ENCODE results near the gene SLC9A7.
"Not testable (repeated sequence)": the region's sequence is repeated elsewhere in the genome, so short reads cannot be mapped to it uniquely, and the experiment has no call there.

The SLC9A7 gene

DNA sequence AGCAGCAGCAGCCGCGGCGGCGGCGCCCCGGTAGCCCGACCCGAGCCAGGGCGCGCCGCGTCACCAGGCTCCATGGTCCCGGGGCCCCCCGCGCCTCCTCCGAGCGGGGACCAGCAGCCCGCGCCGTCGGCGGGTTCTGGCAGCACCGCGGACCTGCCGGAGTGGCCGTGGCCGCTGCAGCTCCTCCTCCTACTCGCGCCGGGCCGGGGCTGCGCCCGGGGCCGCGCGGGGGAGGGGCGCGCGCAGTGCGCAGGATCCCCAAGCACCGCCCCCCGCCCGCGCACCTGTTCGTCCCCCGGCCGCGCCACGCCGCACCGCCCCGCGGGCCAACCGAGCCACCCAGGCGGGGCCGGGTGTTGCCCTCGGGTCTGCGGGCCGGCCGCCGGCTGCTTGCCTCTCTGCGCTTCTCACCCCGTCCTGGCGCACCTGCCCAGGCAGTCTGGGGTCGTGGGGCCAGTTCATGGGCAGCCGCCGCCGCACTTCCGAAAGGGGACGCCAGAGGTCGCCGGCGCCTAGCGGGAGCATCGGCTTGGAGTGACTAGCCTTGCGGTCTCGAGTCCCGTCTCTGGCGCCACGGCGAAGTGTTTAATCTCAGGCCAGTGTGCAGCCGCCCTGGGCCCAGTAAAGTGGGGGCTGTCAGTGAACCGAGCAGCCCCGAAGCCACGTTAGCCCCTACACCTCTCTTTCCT is at the start of gene SLC9A7:
Gene SLC9A7, minus strand, starts transcription at position 163 of the 689 bp plus-strand sequence. Its CDS starts 89 bp downstream, at position 74.
- DNase-seq (ENCODE audit: low read depth) = peak; percentile 80

DNA sequence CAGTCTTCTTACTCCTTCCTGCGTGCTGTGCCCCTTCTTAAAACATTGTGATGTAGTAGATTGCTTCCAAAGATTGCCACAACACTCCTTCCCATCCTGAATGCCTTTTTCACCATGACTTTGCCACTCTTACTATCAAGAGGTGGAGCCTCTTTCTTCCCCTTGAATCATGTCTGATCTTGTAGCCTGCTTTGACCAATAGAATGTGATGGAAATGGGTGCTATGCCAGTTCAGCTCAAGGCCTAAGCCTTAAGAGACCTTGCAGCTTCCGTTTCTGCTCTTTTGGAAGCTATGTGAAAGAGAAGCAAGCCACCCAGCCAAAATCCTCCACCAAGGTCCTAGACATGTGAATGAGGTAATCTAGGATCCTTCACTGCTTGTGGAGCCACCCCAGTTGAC is 46.4 kb upstream of the SLC9A7 start:
- DNase-seq (ENCODE audit: low read depth) = no peak

DNA sequence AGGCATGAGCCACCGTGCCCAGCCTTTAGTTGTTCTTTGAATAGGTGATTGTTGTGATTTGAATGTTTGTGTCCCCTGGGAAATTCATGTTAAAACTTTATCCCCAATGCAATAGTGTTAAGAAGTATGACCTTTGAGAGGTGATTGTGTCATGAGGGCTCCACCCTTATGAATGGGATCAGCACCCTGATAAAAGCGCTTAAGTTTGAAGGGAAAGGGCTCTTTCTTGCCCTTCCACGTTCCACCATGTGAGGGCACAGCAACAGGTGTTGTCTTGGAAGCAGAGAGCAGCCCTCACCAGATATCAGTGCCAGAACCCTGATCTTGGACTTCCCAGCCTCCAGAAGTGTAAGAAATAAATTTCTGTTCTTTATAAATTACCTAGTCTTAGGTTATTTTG is 44.2 kb upstream of the SLC9A7 start:
- DNase-seq (ENCODE audit: low read depth) = peak; percentile 36

DNA sequence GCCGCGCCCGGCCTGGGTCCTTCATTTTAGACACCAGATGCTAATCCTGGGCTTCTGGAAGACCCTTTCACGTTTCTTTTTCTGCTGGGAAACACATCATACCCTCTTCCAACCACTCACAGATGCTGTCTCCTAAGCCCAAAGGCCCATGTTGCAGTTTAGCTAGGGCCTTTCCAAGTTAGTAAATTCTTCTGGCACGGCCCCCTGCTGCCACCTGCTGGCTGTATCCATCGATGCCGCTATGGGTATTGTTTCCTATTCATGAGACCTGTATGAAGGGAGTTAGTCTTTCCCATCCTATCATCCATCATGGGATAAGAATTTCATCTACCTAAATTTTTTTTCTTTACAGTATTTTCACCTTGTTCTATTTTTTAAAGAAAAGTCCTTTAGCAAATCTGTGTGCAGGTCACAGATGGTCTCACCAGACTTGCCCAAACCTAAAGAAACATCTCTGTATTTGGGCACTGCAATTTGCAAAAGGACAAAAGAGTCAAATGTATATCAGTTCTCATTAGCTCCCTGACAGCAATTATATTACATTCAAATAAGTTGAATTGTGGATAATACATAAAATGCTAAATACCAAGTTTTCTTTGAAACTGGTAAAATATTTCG is 37.8 kb upstream of the SLC9A7 start:
- DNase-seq (ENCODE audit: low read depth) = peak; percentile 75

DNA sequence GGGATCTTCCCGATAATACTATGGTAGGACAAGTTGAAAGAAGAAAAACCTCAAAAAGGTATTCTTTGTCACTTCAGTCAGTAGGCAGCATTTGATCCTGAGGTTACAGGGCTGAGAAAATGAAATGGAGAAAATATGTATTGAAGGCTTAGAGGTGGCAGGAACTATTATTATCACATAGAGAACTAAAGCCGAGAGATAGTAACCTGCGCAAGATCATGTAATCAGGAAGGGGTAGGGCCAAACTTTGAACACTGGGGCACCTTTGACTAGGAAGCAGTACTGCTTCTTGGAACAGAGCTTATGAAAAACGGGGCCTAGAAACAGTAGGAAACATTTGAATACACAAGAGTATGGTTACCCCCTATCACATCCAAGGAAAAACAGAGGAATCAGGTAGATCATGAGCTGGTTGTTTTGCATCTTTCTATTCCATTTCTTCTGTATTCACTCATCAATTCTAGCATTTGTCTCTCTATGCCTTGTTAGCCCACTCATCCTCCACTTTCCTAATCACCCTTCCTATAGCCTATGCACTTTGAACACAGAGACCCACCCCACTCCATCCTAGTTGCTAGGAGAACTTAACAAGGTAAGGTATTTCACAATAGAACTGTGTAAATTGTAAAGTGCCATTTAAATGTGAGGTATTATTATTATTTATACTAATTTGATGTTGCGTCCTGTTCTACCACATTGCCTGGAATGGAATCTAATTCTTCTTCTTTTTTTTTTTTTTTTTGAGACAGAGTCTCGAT is 34.6 kb upstream of the SLC9A7 start:
- DNase-seq (ENCODE audit: low read depth) = no peak

DNA sequence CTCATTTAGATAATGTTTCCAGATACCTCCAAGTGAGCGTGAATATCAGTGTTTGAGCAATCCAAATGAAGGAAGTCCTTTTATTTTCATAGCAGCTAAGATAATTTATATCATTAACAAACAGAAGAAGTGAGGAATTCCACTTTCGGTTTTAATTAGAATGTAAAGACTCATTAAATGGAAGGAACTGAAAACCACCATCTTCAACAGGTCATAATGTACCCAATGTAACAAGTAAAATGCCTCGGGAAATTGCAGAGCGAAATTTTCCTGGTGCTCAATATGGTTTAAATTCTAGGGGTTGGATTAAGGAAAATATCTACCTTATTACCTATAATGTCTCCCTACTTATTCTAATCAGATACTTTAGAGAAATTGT is 33.9 kb upstream of the SLC9A7 start:
- DNase-seq (ENCODE audit: low read depth) = no peak

DNA sequence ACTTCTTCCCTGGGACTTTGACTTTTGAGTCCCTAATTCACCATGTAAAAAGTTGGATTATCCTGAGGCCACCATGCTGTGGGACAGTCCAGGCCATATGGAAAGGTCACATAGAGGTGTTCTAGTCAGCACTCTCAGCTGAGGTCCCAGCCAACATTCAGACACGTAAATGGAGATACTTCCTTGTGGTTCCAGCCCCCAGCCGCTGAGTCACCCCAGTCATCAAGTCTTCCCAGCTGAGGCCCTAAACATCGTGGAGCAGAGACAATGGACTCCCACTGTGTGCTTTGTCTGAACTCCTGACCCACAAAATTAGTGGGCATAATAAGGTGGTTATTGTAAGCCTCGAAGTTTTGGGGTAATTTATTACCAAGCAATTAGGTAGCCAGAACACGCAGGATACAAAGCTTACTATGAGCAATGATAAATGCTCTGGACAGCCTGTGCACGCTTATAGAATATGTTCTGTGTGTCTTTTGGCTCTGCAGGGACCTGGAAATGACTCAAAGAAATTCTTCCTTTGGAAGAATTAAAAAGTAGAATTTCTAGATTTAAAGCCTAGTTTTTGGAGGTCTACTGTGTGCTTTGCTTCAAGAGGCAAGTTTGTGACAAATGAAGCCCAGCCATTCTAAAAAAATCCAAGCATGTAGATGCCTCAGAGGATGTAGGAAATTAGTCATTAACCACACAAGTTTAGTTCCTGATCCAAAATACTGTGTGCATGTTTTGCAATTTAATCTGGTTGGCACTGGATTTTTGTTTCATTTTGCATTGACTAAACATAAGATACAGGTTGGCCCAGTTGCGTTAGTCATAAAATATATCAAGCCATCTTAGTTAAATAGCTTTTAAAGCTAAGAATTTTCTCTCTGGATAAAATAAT is 33.2 kb upstream of the SLC9A7 start:
- peak; percentile 94 for DNase-seq (ENCODE audit: low read depth)

DNA sequence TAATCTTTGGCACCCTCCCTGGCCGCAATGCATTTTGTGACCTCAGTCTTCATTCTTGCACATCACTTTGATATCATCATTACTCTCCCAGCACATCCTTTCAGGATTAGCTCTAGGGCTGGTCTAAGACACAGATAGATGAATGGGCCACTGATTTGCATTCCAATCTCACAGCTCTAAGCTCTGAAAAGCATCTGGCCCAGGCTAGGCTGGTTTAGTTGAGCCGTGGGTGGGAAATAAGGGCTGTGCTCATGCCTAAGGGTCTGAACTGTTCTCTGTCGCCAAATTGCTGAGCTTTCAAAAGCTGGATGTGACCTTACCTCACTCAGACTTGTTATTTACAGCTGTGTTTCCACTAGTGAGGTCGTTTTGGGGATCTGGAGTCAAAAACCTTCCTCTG is 30.0 kb upstream of the SLC9A7 start:
- peak; percentile 47 for DNase-seq (ENCODE audit: low read depth)

DNA sequence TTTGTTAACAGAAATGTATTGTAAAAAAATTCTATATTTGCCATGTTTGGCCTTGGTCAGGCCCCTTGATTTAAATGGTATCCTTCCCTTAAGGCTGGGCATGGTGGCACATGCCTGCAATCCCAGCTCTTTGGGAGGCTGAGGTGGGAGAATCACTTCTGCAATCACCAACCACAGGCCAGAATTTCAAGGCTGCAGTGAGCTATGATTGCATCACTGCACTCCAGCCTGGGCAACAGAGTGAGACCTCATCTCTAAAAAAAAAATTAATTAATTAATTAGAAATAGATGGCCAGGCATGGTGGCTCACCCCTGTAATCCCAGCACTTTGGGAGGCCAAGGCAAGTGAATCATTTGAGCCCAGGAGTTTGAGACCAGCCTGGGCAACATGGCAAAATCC is 25.5 kb upstream of the SLC9A7 start:
- not testable (repeated sequence) for DNase-seq (ENCODE audit: low read depth)

DNA sequence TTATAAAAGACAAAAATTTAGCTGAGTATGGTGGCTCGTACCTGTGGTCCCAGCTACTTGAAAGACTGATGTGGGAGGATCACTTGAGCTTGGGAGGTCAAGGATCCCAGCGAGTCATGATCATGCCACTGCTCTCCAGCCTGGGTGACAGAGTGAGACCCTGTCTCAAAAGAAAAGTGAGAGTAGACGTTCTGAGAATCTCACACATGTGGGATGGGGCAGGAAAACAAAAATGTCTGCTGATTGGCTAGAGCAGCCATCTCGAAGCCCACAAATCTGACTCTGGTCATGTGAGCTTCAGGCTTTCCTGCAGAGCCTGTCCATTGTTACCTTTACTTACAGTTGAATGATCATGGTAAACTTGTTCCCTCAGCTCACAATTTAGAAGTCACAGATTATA is 23.1 kb upstream of the SLC9A7 start:
- no peak for DNase-seq (ENCODE audit: low read depth)

DNA sequence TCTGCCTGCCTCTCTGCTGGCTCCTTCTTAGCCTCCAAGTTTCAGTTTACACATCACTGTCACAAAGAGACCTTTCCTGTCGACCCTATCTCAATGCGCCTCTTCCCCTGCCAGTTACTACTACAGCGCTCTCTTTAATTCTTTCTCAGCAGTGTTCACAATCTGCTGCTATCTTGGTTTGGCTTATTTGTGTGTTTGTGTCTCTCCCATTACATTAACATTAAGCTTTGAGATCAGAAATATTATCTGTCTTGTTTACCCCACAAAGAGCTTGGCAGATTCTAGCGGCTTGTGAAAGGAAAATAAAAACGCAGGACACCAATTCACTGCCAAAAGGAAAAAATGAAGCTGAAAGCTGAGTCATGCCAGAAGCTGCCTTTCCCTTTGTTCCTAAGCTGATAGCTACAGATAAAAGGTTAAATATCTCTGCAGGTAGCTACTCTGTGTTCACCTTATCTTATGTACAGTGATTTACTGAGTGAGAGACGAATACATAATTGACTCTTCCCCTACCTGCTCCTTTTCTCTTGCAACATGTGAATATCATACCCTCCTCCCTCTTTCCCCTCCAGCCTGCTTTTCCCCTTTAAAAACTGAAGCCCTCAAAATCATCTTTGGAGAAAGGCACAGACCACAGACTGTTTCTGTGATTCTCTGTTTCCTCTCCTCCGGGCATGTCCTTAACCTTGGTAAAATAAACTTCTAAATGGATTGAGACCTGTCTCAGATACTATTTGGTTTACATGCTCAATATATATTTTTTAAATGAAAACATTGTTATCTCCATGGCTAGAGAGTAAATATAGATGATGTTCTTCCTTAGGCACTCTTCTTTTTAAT is 19.3 kb upstream of the SLC9A7 start:
- DNase-seq (ENCODE audit: low read depth) = peak; percentile 30

DNA sequence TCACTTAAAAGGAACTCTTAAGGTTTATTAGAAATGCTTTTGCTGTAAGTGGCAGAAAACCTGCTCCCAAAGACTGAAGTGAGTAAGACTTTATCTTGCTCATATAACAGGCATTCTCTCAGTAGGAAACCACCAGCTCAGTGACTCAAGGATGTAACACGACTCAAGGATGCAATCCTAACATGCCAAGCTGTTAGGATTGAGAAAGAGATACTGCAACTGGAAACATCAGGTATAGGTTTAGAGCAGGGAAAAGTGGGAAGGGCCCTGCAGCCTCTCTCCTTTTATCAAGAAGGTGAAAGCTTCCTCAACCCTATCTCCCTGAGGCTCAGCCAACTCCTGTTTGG is 11.9 kb upstream of the SLC9A7 start:
- peak; percentile 93 for DNase-seq (ENCODE audit: low read depth)

DNA sequence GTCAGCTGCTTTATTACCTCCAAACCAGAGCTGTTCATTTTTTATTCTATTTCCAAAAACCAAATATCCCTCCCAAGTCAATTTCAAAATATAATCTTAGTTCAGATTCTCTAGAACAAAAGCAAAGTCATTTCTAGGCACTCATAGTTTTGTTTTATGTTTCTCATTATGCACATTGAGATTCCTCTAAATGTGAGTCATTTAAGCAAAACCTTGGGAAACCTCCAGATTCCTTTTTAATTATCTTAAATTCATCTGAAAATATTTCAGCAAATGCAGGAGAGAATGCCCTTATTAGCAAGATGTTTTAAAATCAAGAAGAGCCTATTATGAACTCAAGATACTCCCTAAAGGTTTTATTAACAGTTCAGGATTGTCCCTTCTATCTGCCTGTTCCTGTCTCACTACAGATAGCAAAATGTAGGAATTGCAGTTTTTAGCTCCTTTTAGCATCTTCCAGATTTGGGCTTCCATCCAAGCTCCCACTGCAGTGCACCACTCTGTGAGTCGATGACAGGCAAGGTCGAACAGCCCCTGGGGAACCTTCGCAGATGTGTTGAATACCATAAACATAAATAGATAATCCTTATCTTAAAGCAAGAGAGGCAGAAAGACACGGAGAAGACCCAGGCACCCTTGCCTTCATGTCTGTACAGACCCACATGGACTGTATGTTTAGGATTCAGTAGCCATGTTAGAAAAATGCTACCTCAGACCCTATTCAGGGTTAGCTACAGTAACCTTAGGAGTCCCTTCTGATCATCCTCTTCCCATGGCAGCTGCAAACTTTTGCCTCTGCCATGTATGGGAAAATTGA is 11.3 kb upstream of the SLC9A7 start:
- DNase-seq (ENCODE audit: low read depth) = peak; percentile 77

DNA sequence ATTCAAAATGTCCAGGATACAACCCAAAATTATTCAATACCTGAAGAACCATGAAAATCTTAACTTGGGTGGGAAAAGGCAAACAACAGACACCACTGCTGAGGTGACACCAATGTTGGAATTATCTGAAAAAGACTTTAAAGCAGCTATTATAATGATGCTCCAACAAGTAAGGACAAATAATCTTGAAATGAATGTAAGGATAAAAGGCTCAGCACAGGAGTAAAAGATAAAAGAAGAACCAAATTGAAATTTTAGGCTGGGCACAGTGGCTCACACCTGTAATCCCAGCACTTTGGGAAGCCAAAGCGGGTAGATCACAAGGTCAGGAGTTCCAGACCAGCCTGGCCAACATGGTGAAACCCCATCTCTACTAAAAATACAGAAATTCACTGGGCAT is 4.0 kb upstream of the SLC9A7 start:
- DNase-seq (ENCODE audit: low read depth) = no peak

DNA sequence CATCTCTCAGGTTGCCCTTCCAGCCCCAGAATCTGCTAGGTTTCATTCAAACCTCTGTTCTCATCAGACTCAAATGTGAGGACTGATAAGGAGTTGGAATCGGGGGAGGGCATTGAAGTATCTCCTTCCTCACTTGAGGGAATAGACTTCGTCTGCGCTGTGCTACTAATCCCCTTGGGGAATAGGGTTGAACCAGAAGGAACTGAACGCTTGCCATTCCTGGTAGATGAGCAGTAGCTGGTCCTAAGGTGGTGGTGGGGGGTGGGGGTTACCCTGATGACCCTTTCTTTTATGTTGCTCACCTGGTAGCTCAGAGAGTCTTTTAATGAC is 692 bp upstream of the SLC9A7 start:
- peak; percentile 62 for DNase-seq (ENCODE audit: low read depth)

DNA sequence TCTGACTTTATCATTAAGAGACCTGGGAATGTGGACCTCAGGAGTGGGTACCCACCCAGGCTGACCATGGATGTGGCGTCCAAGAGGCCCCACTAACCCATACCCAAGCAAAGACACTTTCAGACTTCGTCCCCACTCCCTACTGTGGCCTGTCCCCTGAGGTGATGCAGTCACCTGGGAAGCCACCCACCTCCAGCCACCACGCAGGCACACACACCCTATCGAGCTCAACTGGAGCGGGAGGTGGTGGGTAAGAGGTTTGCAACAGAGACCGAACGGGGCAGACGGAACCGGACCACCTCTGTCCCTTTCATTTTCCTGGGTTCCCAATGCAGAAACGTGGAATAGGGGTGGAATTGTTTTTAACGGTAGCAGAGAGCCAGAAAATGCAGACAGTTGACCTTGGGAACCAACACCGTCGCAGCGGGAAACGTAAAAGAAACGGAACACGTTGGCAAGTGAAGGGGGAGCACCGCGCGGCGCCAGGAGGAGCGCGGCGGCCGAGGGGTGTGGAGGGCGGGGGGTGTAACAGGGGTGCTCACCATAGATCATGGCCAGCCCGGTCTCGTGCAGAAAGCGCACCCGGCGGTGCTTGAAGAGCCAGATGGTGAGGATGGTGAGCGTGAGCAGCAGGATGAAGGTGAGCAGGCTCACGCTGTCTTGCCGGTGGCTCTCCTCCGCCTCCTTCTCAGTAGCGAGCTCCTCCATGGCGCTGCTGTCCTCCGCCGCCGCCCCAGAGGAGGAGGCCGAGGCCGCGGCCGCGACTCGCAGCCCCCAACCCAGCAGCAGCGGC is 559 bp downstream of the SLC9A7 start:
- DNase-seq (ENCODE audit: low read depth) = peak; percentile 37

DNA sequence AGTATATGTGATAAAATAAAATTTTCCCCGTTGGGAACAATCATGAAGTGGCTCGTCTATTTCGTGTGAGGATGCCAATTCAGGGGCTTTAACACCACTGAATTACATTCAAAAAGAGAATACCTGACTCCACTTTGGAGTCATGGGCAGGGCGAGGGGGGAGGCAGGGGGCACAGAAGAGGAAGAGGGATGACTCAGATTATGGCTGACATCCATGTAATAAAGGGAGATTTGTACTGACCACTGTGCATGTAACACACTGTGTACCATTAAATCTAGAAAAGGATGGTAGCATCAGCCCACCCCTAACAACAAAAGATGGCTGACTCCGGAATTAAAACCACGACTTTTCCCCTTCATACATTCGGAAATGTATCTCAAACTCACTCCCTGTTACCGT is 1.3 kb downstream of the SLC9A7 start:
- peak; percentile 57 for DNase-seq (ENCODE audit: low read depth)

DNA sequence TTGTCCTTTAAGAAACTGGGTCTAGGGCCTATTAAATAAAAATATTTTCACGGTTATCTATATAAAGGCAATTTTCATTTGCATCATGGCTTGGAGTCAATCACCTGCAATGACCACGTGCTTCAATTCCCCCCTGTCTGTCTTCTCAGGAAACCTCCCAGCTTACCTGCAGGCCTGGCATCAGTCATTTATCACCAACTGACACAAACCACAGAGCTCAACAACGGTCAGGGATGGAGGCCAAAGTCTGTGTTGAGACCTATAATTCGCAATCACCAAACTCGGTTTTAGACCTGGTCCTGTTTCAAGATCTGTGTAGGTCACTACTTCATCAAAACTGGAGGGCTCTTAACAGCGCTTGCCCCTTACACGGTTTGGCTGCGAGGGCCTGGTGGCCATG is 1.9 kb downstream of the SLC9A7 start:
- DNase-seq (ENCODE audit: low read depth) = no peak

DNA sequence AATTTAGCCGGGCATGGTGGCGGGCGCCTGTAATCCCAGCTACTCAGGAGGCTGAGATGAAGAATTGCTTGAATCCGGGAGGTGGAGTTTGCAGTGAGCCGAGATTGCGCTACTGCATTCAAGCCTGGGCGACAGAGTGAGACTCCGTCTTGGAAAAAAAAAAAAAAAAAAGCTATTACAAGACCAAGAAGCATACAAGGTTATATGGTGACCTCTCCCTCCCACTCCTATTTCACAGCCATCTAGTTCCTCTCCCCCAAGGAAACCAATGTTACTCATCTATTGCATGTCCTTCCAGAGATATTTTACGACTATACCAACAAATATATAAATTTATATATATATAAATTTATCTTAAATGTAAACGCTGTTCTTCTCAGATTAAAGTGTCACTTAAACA is 3.2 kb downstream of the SLC9A7 start:
- no peak for DNase-seq (ENCODE audit: low read depth)

DNA sequence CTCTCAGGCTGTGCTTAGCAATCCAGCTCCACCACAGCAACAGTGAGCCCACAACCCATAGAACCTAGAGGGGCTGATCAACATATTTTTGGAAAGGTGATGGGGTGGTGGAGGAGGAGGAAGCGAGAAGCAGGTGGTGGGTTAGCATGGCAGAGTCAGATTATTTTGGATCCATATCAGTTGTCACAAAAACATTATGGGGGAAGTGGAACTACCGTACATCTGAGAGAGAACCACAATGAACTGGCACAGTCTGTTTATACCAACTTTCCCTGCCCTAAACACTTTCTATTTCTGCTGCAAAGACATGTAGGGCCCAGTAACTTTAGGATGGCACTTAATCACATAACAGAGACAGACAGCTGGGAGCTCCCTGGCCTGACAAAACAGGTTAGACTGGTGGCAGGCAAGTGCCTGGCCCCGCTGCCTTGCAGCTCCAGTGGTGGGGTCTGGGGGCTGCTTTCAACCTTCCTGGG is 4.3 kb downstream of the SLC9A7 start:
- no peak for DNase-seq (ENCODE audit: low read depth)
